DOHH2 (cell line): ENCODE measurements around the gene RBM39.

Experiments used
- CTCF ChIP-seq: fragments of 200-600 bp; sonication (generic); IDR thresholded peaks from one replicate; pipeline ENCODE4 v1.5.1; 2014; ENCODE audit warnings: antibody characterized with exemption, mild to moderate bottlenecking, low read depth, low read length; ENCODE audit not compliant: poor library complexity, severe bottlenecking
- EZH2phosphoT487 ChIP-seq: fragments of 200-600 bp; sonication (generic); IDR thresholded peaks from 2 replicates; pipeline ENCODE4 v1.6.1; 2017; ENCODE audit warnings: borderline replicate concordance, mild to moderate bottlenecking, antibody characterized with exemption, low read length, moderate library complexity, mixed read lengths

GRCh38 chr20:35768731-35769664 is 26.9 kb upstream of the RBM39 start:
- no peak for TF ChIP-seq CTCF
- no peak for TF ChIP-seq EZH2phosphoT487
